Naive B cell (primary cell): ENCODE data around the gene ADGRL3. TPM values are rescaled to one million over a fixed set of nuclear protein-coding genes. Genes with fewer than 3 reads are reported as not detected.
"Not testable (repeated sequence)": the region's sequence is repeated elsewhere in the genome, so short reads cannot be mapped to it uniquely, and the experiment has no call there.

ENCODE experiments used
- ATAC-seq, 2 donors: fragments of 150-1000 bp; cut with Tn5 transposase; 2 replicates each; pipeline ENCODE4 v1.10.0; 2021; ENCODE audit warnings: low read depth in 2 of 2, mild to moderate bottlenecking in 2 of 2, moderate library complexity in 2 of 2
- DNase-seq: peaks from one replicate; pipeline ENCODE4 v3.0.0; 2022
- H3K27ac Mint-ChIP-seq, 6 donors: one replicate each; pipeline ENCODE4 v1.8.0; 2020 to 2022; ENCODE audit warnings: mild to moderate bottlenecking in 6 of 6, mixed read lengths in 6 of 6, moderate library complexity in 5 of 6, inconsistent platforms in 2 of 6
- H3K27me3 Mint-ChIP-seq, 3 donors: one replicate each; pipeline ENCODE4 v1.8.0; 2021 to 2022; ENCODE audit warnings: mixed read lengths in 3 of 3, mild to moderate bottlenecking in 1 of 3
- H3K36me3 Mint-ChIP-seq, 2 donors: one replicate each; pipeline ENCODE4 v1.8.0; 2020 to 2022; ENCODE audit warnings: mixed read lengths in 2 of 2, inconsistent platforms in 1 of 2, mild to moderate bottlenecking in 1 of 2
- H3K4me1 Mint-ChIP-seq, 3 donors: one replicate each; pipeline ENCODE4 v1.8.0; 2020 to 2022; ENCODE audit warnings: mixed read lengths in 3 of 3, inconsistent platforms in 1 of 3, mild to moderate bottlenecking in 1 of 3, moderate library complexity in 1 of 3
- H3K4me3 Mint-ChIP-seq, 8 donors: one replicate each; pipeline ENCODE4 v1.8.0; 2020 to 2022; ENCODE audit warnings: mild to moderate bottlenecking in 8 of 8, mixed read lengths in 8 of 8, moderate library complexity in 8 of 8, inconsistent platforms in 2 of 8
- H3K9me3 Mint-ChIP-seq, 7 donors: one replicate each; pipeline ENCODE4 v1.8.0; 2020 to 2022; ENCODE audit warnings: mixed read lengths in 7 of 7, mild to moderate bottlenecking in 5 of 7, inconsistent platforms in 2 of 7, moderate library complexity in 1 of 7
- polyA plus RNA-seq, 6 donors: library from polyadenylated mRNA; unstranded; fragments of 300-500 nt; fragmentation: Illumina TruSeq; gene quantifications; one replicate each; pipeline ENCODE4 v1.2.3, GENCODE V29; 2021; ENCODE audit warnings: low read depth in 6 of 6

Gene ADGRL3
- polyA plus RNA-seq, 6 donors from 2014 or later, result not detected

GRCh38 chr4:61198686-61199085 is 1.4 kb upstream of the ADGRL3 start:
- Mint-ChIP-seq H3K27me3 (peaks cover 28 to 50% (median 49%) of the 10 kb centered on the region in 3 donors), H3K36me3 (peaks cover 4 to 6% of the 10 kb centered on the region in 2 donors), H3K4me3 (peak overlapping the region in 2 of 8 donors; percentile 6 to 51), H3K4me1 (peaks cover 4 to 7% (median 6%) of the 10 kb centered on the region in 3 donors), H3K27ac (no peak overlapping the region), H3K9me3 (peaks cover 0 to 15% (median 4%) of the 10 kb centered on the region in 7 donors)
- ATAC-seq, result no peak
- DNase-seq, result no peak

- Mint-ChIP-seq H3K9me3 (peaks cover 0 to 15% (median 4%) of the 10 kb centered on the region in 7 donors), H3K4me1 (peaks cover 4 to 7% (median 6%) of the 10 kb centered on the region in 3 donors), H3K27me3 (peaks cover 33 to 57% (median 55%) of the 10 kb centered on the region in 3 donors), H3K27ac (no peak overlapping the region), H3K4me3 (peak overlapping the region in 3 of 8 donors; percentile 10 to 24 (median 15)), H3K36me3 (peaks cover 4 to 6% of the 10 kb centered on the region in 2 donors)
- ATAC-seq, result no peak
- DNase-seq, result no peak
Observed at GRCh38 chr4:61199873-61200186, 296 bp upstream of the ADGRL3 start.

- peaks cover 4 to 7% (median 6%) of the 10 kb centered on the region in 3 donors for H3K4me1 Mint-ChIP-seq
- DNase-seq, result no peak
- H3K27ac Mint-ChIP-seq, result no peak overlapping the region
- ATAC-seq, result no peak
- H3K27me3 Mint-ChIP-seq, result peaks cover 33 to 66% (median 59%) of the 10 kb centered on the region in 3 donors
- peaks cover 2 to 15% (median 4%) of the 10 kb centered on the region in 7 donors for H3K9me3 Mint-ChIP-seq
- peak overlapping the region in 2 of 8 donors; percentile 25 to 66 for H3K4me3 Mint-ChIP-seq
- peaks cover 4 to 6% of the 10 kb centered on the region in 2 donors for H3K36me3 Mint-ChIP-seq
Observed at GRCh38 chr4:61200916-61201526, 895 bp downstream of the ADGRL3 start.

GRCh38 chr4:61201561-61201960 is 1.4 kb downstream of the ADGRL3 start:
- no peak for ATAC-seq
- peaks cover 4 to 6% of the 10 kb centered on the region in 2 donors for H3K36me3 Mint-ChIP-seq
- peaks cover 2 to 10% (median 4%) of the 10 kb centered on the region in 7 donors for H3K9me3 Mint-ChIP-seq
- peaks cover 33 to 66% (median 59%) of the 10 kb centered on the region in 3 donors for H3K27me3 Mint-ChIP-seq
- DNase-seq, result no peak
- peak overlapping the region in 1 of 6 donors; percentile 60 for H3K27ac Mint-ChIP-seq
- H3K4me3 Mint-ChIP-seq, result peak overlapping the region in 5 of 8 donors; percentile 17 to 87 (median 61)
- peaks cover 4 to 7% (median 6%) of the 10 kb centered on the region in 3 donors for H3K4me1 Mint-ChIP-seq

GRCh38 chr4:61201961-61202637 is 2.0 kb downstream of the ADGRL3 start:
- peaks cover 33 to 66% (median 59%) of the 10 kb centered on the region in 3 donors for H3K27me3 Mint-ChIP-seq
- DNase-seq, result no peak
- peak overlapping the region in 1 of 8 donors; percentile 17 for H3K4me3 Mint-ChIP-seq
- peaks cover 4 to 6% of the 10 kb centered on the region in 2 donors for H3K36me3 Mint-ChIP-seq
- no peak for ATAC-seq
- peaks cover 2 to 9% (median 4%) of the 10 kb centered on the region in 7 donors for H3K9me3 Mint-ChIP-seq
- H3K4me1 Mint-ChIP-seq, result peaks cover 4 to 7% (median 6%) of the 10 kb centered on the region in 3 donors
- H3K27ac Mint-ChIP-seq, result no peak overlapping the region

- Mint-ChIP-seq H3K27me3 (peaks cover 38 to 66% (median 59%) of the 10 kb centered on the region in 3 donors), H3K4me3 (no peak overlapping the region), H3K27ac (no peak overlapping the region), H3K4me1 (peaks cover 4 to 7% (median 6%) of the 10 kb centered on the region in 3 donors), H3K9me3 (peaks cover 2 to 13% (median 5%) of the 10 kb centered on the region in 7 donors), H3K36me3 (peaks cover 4 to 6% of the 10 kb centered on the region in 2 donors)
- DNase-seq, result no peak
- no peak for ATAC-seq
Observed at GRCh38 chr4:61202638-61203435, 2.7 kb downstream of the ADGRL3 start.

GRCh38 chr4:61203436-61203790 is 3.3 kb downstream of the ADGRL3 start:
- peaks cover 4 to 7% (median 6%) of the 10 kb centered on the region in 3 donors for H3K4me1 Mint-ChIP-seq
- DNase-seq, result no peak
- peaks cover 2 to 14% (median 5%) of the 10 kb centered on the region in 7 donors for H3K9me3 Mint-ChIP-seq
- peaks cover 4 to 6% of the 10 kb centered on the region in 2 donors for H3K36me3 Mint-ChIP-seq
- no peak overlapping the region for H3K27ac Mint-ChIP-seq
- no peak overlapping the region for H3K4me3 Mint-ChIP-seq
- peaks cover 38 to 66% (median 59%) of the 10 kb centered on the region in 3 donors for H3K27me3 Mint-ChIP-seq
- no peak for ATAC-seq

- peaks cover 28 to 56% (median 50%) of the 10 kb centered on the region in 3 donors for H3K27me3 Mint-ChIP-seq
- no peak overlapping the region for H3K27ac Mint-ChIP-seq
- no peak for ATAC-seq
- no peak for DNase-seq
- peaks cover 2 to 8% (median 3%) of the 10 kb centered on the region in 7 donors for H3K9me3 Mint-ChIP-seq
- peaks cover 4 to 7% (median 6%) of the 10 kb centered on the region in 3 donors for H3K4me1 Mint-ChIP-seq
- H3K36me3 Mint-ChIP-seq, result peaks cover 0 to 4% of the 10 kb centered on the region in 2 donors
- H3K4me3 Mint-ChIP-seq, result no peak overlapping the region
Observed at GRCh38 chr4:61204353-61205060, 4.4 kb downstream of the ADGRL3 start.

GRCh38 chr4:61205066-61205465 is 4.9 kb downstream of the ADGRL3 start:
- DNase-seq (no peak), ATAC-seq (no peak)
- Mint-ChIP-seq H3K9me3 (peaks cover 0 to 8% (median 3%) of the 10 kb centered on the region in 7 donors), H3K36me3 (no peaks in the 10 kb centered on the region), H3K4me3 (no peak overlapping the region), H3K27me3 (peaks cover 25 to 51% (median 45%) of the 10 kb centered on the region in 3 donors), H3K4me1 (peaks cover 4 to 6% (median 4%) of the 10 kb centered on the region in 3 donors), H3K27ac (no peak overlapping the region)

GRCh38 chr4:61207156-61207555 is 7.0 kb downstream of the ADGRL3 start:
- not testable (repeated sequence) for H3K4me1 Mint-ChIP-seq, DNase-seq, H3K27ac Mint-ChIP-seq, H3K4me3 Mint-ChIP-seq, H3K36me3 Mint-ChIP-seq, ATAC-seq
- peaks cover 21 to 32% (median 25%) of the 10 kb centered on the region in 3 donors for H3K27me3 Mint-ChIP-seq
- peaks cover 0 to 13% (median 3%) of the 10 kb centered on the region in 7 donors for H3K9me3 Mint-ChIP-seq

GRCh38 chr4:61210186-61210939 is 10.2 kb downstream of the ADGRL3 start:
- Mint-ChIP-seq H3K27ac (no peak overlapping the region), H3K27me3 (peaks cover 4 to 7% (median 5%) of the 10 kb centered on the region in 3 donors), H3K9me3 (peaks cover 0 to 13% (median 3%) of the 10 kb centered on the region in 7 donors), H3K36me3 (no peaks in the 10 kb centered on the region), H3K4me3 (no peak overlapping the region), H3K4me1 (no peaks in the 10 kb centered on the region)
- DNase-seq, result no peak
- no peak for ATAC-seq

- no peaks in the 10 kb centered on the region for H3K4me1 Mint-ChIP-seq
- H3K4me3 Mint-ChIP-seq, result no peak overlapping the region
- peaks cover 0 to 13% (median 2%) of the 10 kb centered on the region in 7 donors for H3K9me3 Mint-ChIP-seq
- no peak for DNase-seq
- no peak overlapping the region for H3K27ac Mint-ChIP-seq
- peaks cover 0 to 5% (median 0%) of the 10 kb centered on the region in 3 donors for H3K27me3 Mint-ChIP-seq
- H3K36me3 Mint-ChIP-seq, result no peaks in the 10 kb centered on the region
- no peak for ATAC-seq
Observed at GRCh38 chr4:61211781-61212180, 11.7 kb downstream of the ADGRL3 start.
